Uterus (tissue), 4 donors: ENCODE data around the gene AIFM2. TPM values are rescaled to one million over a fixed set of nuclear protein-coding genes. Genes with fewer than 3 reads are reported as not detected.
A peak's percentile ranks its signal among the peaks of the same experiment; 100 is the strongest.
"Not testable (repeated sequence)": the region's sequence is repeated elsewhere in the genome, so short reads cannot be mapped to it uniquely, and the experiment has no call there.

Experiments used
- DNase-seq, 2 donors: peaks; one replicate each; pipeline ENCODE4 v3.0.0-alpha.2; 2019 to 2020
- H3K27ac ChIP-seq, 2 donors: fragments of 200-600 bp; sonication (generic); 1 replicate in 1 of 2; 2 replicates in 1 of 2; pipeline ENCODE4 v1.5.1; 2016 to 2018
- H3K27me3 ChIP-seq, 2 donors: fragments of 200-600 bp; sonication (generic); one replicate each; pipeline ENCODE4 v1.5.1; 2018 to 2019; ENCODE audit warnings: control low read depth in 1 of 2
- H3K36me3 ChIP-seq, 2 donors: fragments of 200-600 bp; sonication (generic); one replicate each; pipeline ENCODE4 v1.5.1; 2019; ENCODE audit warnings: control low read depth in 1 of 2
- H3K4me1 ChIP-seq, 2 donors: fragments of 200-600 bp; sonication (generic); one replicate each; pipeline ENCODE4 v1.5.1; 2018 to 2019; ENCODE audit warnings: control low read depth in 1 of 2
- H3K4me3 ChIP-seq, 2 donors: fragments of 200-600 bp; sonication (generic); 1 replicate in 1 of 2; 2 replicates in 1 of 2; pipeline ENCODE4 v1.5.1; 2018 to 2019; ENCODE audit warnings: mild to moderate bottlenecking in 1 of 2
- H3K9me3 ChIP-seq, 2 donors: fragments of 200-600 bp; sonication (generic); one replicate each; pipeline ENCODE4 v1.5.1; 2019; ENCODE audit warnings: control low read depth in 1 of 2
- POLR2A ChIP-seq, 2 donors: fragments of 450-650 bp; IDR thresholded peaks; one replicate each; pipeline ENCODE4 v1.6.1; 2016; ENCODE audit warnings: antibody characterized with exemption in 2 of 2, mild to moderate bottlenecking in 1 of 2, moderate library complexity in 1 of 2
- intact Hi-C: fragments of 100-400 bp; cut with DNase I; formaldehyde crosslinking; loops from one replicate; pipeline ENCODE4 v1.15.1; 2023; ENCODE audit warnings: low total_unique reads
- total RNA-seq, 4 donors: library from RNA; depleted of rRNA in 3 of 4; stranded (reverse); fragments of >200 nt in 3 of 4; gene quantifications; one replicate each; pipeline versions ENCODE4 v1.1.0 to v1.2.4, GENCODE V29; 2014 to 2023
- TF ChIP-seq, protein P1 (sequence below), 4 experiments: fragments of 200-600 bp in 2 of 4; fragments of 450-650 bp in 2 of 4; sonication (generic) in 2 of 4; IDR thresholded peaks; one replicate each; pipeline ENCODE4 v1.5.1; 2016 to 2019; ENCODE audit warnings: antibody characterized with exemption in 4 of 4, mild to moderate bottlenecking in 2 of 4, moderate library complexity in 1 of 4
- donor health status: DM: yes; HTN: yes; CAD: no.

Gene AIFM2
- 10 to 100 TPM in 2 of 4 donors, 1 to 10 TPM in 2; 3.5 to 14.0 (median 8.5) TPM for total RNA-seq

DNA sequence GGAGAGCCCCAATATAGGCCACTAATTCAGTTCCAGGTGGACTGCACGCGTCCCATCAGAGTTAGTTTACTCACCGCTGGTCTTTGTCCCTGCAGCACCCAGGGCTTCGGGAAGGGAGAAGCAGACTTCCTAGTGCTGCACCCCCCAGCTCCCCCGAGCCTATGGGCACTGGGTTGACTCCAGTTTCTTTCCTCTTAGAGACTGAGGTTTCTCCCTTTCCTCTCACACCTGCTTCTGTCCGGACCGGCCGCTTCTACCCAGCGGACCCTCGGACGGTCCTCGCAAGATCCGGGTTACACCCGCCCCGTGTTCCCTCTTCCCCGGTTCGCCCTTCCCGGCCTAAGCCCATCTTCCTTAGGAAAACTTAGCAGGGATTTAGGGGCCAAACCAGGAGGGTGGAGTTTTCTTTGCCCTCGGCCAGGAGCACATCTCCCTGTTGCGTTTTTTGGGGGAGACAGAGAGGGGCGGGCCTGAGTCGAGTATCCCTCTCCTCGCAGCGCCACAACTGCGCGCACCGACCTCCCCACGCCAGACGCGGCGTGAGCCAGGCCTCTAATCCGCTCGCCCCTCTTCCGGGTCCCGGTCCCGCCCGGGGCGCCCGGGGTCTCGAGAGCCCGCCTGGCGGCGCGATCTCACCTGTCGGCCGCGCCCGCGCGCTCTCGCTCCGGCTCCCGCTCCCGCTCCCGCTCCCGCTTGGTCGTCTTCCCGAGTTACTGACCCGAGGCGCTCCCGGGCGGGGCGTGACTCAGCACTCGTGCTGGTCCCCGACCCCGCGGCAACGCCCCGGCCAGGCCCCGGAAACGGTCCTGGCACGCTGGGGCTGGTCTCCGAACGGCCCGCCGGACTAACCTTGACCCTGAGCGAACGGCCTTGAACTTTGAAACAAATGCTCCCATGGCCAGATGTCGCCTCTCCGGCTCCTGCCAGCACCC lies at the start of gene AIFM2:
Gene AIFM2 (minus strand): TSS at position 728 of the 932 bp plus-strand sequence. CDS start 8,741 bp downstream, outside the sequence.
- Histone ChIP-seq H3K4me1 (peaks cover 0 to 5% of the 10 kb centered on the region in 2 donors), H3K4me3 (peak within 1 kb of the TSS; percentile 58 to 85), H3K36me3 (no peaks in the 10 kb centered on the region), H3K27me3 (no peaks in the 10 kb centered on the region), H3K9me3 (no peaks in the 10 kb centered on the region), H3K27ac (peak within 1 kb of the TSS; percentile 70 to 77)
- intact Hi-C loops: no loop called here
- peak; percentile 72 to 75 for DNase-seq
- TF ChIP-seq, protein P1, sequence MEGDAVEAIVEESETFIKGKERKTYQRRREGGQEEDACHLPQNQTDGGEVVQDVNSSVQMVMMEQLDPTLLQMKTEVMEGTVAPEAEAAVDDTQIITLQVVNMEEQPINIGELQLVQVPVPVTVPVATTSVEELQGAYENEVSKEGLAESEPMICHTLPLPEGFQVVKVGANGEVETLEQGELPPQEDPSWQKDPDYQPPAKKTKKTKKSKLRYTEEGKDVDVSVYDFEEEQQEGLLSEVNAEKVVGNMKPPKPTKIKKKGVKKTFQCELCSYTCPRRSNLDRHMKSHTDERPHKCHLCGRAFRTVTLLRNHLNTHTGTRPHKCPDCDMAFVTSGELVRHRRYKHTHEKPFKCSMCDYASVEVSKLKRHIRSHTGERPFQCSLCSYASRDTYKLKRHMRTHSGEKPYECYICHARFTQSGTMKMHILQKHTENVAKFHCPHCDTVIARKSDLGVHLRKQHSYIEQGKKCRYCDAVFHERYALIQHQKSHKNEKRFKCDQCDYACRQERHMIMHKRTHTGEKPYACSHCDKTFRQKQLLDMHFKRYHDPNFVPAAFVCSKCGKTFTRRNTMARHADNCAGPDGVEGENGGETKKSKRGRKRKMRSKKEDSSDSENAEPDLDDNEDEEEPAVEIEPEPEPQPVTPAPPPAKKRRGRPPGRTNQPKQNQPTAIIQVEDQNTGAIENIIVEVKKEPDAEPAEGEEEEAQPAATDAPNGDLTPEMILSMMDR (IDR thresholded peaks at IDR 0.05): peak in 3 of 4 experiments; percentile 8 to 16 (median 13)
- no peak for TF ChIP-seq POLR2A (IDR thresholded peaks at IDR 0.05)

DNA sequence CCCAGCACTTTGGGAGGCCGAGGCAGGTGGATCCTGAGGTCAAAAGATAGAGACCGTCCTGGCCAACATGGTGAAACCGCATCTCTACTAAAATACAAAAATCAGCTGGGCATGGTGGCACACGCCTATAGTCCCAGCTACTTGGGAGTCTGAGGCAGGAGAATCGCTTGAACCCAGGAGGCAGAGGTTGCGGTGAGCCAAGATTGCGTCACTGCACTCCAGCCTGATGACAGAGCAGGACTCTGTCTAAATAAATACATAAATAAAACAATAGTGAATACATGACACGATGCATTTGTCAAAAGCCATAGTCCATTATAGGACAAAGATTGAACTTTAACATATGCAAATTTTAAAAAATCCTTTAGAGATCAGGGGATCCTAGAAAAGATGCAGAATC lies 46.6 kb upstream of the AIFM2 start:
- H3K27ac ChIP-seq, H3K4me3 ChIP-seq, H3K4me1 ChIP-seq, H3K36me3 ChIP-seq, intact Hi-C loops, H3K27me3 ChIP-seq, DNase-seq, H3K9me3 ChIP-seq: not testable (repeated sequence)

DNA sequence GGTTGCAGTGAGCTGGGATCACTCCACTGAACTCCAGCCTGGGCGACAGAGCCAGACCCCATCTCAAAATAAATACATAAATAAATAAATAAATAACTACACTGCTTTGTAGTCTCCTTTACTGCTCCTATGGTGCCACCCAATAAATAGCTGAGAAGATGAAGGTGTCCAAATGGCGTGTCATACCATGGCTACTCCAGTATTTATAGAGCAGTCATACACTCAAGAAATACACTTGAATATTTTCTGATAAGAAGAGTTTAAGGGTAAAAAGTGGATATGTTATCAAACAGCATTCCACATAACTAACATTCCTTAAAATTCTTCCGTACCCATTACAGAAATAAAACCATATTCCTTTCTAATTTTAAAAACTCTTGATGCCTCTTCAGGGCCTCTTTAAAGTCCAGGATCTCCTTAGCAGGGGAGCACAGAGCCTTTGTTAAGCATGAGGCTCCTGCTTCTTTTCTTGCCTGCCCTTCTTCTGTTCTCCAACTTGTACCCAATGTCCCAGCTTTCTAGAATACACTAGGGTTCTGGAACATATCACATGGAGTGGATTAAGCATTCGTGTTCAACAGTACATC lies 45.6 kb upstream of the AIFM2 start:
- no peaks in the 10 kb centered on the region for H3K27me3 ChIP-seq
- no peak for TF ChIP-seq POLR2A (IDR thresholded peaks at IDR 0.05)
- TF ChIP-seq, protein P1 (IDR thresholded peaks at IDR 0.05): no peak

DNA sequence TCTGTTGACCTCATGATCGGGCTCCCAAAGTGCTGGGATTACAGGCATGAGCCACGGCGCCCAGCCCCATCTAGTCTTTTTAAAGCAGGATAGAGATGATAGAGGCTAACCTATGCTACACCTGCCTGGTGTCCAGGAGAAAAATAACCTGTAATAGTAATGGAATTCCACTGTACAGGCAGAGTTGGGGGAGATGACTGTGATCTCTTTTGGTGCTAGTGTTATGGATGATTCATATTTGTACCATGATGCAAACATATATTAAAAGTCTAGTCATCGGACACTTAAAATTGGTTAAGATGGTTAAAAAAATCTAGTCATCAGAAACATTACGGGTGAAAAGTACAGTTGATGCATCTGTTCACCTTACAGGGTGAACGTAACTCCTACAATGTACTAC lies 43.8 kb upstream of the AIFM2 start:
- Histone ChIP-seq H3K36me3 (no peaks in the 10 kb centered on the region), H3K4me1 (no peaks in the 10 kb centered on the region), H3K4me3 (no peak overlapping the region), H3K27me3 (no peaks in the 10 kb centered on the region), H3K27ac (no peak overlapping the region), H3K9me3 (no peaks in the 10 kb centered on the region)
- no peak for DNase-seq
- TF ChIP-seq, protein P1 (IDR thresholded peaks at IDR 0.05): no peak
- no peak for TF ChIP-seq POLR2A (IDR thresholded peaks at IDR 0.05)
- intact Hi-C loops: no loop called here

More for the DNA sequence above, 45.6 kb upstream of the AIFM2 start:
- DNase-seq: no peak
- H3K27ac ChIP-seq: no peak overlapping the region
- intact Hi-C loops: no loop called here
- no peaks in the 10 kb centered on the region for H3K9me3 ChIP-seq
- no peaks in the 10 kb centered on the region for H3K4me1 ChIP-seq
- no peaks in the 10 kb centered on the region for H3K36me3 ChIP-seq
- no peak overlapping the region for H3K4me3 ChIP-seq

DNA sequence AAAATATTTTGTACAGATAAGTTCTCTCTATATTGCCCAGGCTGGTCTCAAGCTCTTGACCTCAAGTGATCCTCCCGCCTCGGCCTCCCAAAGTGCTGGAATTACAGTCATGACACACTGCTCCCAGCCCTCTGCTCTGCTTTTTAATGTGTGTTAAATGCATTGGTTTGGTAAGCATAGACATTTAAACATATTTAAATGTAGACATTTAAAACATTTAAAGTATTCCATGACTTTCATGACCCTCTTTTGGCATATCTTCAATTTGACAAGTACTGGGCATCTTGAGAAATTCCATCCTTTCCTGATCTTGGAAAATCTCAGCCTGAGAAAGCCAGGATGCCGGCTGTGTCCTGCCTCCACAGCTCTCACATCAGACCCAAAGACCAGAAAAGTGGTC lies 42.9 kb upstream of the AIFM2 start:
- no peak for DNase-seq
- TF ChIP-seq, protein P1 (IDR thresholded peaks at IDR 0.05): no peak
- TF ChIP-seq POLR2A (IDR thresholded peaks at IDR 0.05): no peak
- H3K4me3 ChIP-seq: no peak overlapping the region
- H3K27ac ChIP-seq: no peak overlapping the region
- no peaks in the 10 kb centered on the region for H3K27me3 ChIP-seq
- no peaks in the 10 kb centered on the region for H3K36me3 ChIP-seq
- no peaks in the 10 kb centered on the region for H3K4me1 ChIP-seq
- no peaks in the 10 kb centered on the region for H3K9me3 ChIP-seq
- intact Hi-C loops: no loop called here
